Measurements from ENCODE around the gene DESI1. TPM values are rescaled to one million over a fixed set of nuclear protein-coding genes. Genes with fewer than 3 reads are reported as not detected.

Gene DESI1
- polyA plus RNA-seq, 2 of the 4 experiments (the other 2 are of a cell fraction) = 13.9 to 19.4 TPM

- Histone ChIP-seq H3K9me3 (no peaks in the 10 kb centered on the region), H3K4me3 (no peak overlapping the region), H3K4me1 (no peaks in the 10 kb centered on the region), H3K27ac (no peak overlapping the region), H3K4me2 (no peak overlapping the region)
- TF ChIP-seq MAZ (IDR thresholded peaks at IDR 0.05; ENCODE audit: borderline replicate concordance, low read depth, low read length) = no peak
- TF ChIP-seq TP53 (CRISPR knock-in tag; IDR thresholded peaks at IDR 0.05) = no peak
- no peak for TF ChIP-seq PBX3 (IDR thresholded peaks at IDR 0.05)
- TF ChIP-seq ZSCAN20 (CRISPR knock-in tag; IDR thresholded peaks at IDR 0.05) = no peak
- no peak for TF ChIP-seq FOSB (CRISPR knock-in tag; IDR thresholded peaks at IDR 0.05)
- TF ChIP-seq CTCF (IDR thresholded peaks at IDR 0.05) = no peak
- TF ChIP-seq HDAC2 (IDR thresholded peaks at IDR 0.05) = no peak
- no peak for TF ChIP-seq ZC3H11A (IDR thresholded peaks at IDR 0.05)
- ChIA-PET CTCF (interaction anchor here (0.5 to 1.0 kb wide), 2 partner anchors 26 to 35 kb away, joined by 3 to 6 read pairs; no protein-coding TSS in a partner anchor), POLR2A (no interaction called here)
- WGBS (ENCODE audit: missing lambda C conversion rate) = 87% methylated on average over 3 of the region's 14 CpGs
- DNase-seq (ENCODE audit: low read depth in 1 of 2, low spot score in 1 of 2) = no peak
- FAIRE-seq = no peak
- ATAC-seq = no peak
Observed at GRCh38 chr22:41571786-41572185, 49.1 kb downstream of the DESI1 start.

- POLR2A ChIA-PET = no interaction called here
Observed at GRCh38 chr22:41570221-41570620, 50.6 kb downstream of the DESI1 start.

More at GRCh38 chr22:41570221-41570620, 50.6 kb downstream of the DESI1 start:
- Histone ChIP-seq H3K27ac (no peak overlapping the region), H3K4me1 (peaks cover 12% of the 10 kb centered on the region), H3K4me3 (no peak overlapping the region), H3K4me2 (no peak overlapping the region), H3K9me3 (no peaks in the 10 kb centered on the region)
- 86% methylated on average over 2 of the region's 3 CpGs for WGBS (ENCODE audit: missing lambda C conversion rate)
- CTCF ChIA-PET = interaction anchor here (0.7 to 1.7 kb wide), 3 partner anchors 17 to 27 kb away, joined by 4 to 6 read pairs (median 5); partner anchors contain the start of gene POLR3H
- DNase-seq (ENCODE audit: low read depth in 1 of 2, low spot score in 1 of 2) = no peak
- TF ChIP-seq MAX (IDR thresholded peaks at IDR 0.05) = no peak
- no peak for TF ChIP-seq CTCF (IDR thresholded peaks at IDR 0.05)
- TF ChIP-seq RNF2 (IDR thresholded peaks at IDR 0.05; ENCODE audit: borderline replicate concordance, low read depth) = no peak
- no peak for TF ChIP-seq HOXB13 (CRISPR knock-in tag; IDR thresholded peaks at IDR 0.05; ENCODE audit: low read depth)
- no peak for TF ChIP-seq CBX2 (IDR thresholded peaks at IDR 0.05; ENCODE audit: borderline replicate concordance, low read depth)
- TF ChIP-seq KDM1A (IDR thresholded peaks at IDR 0.05; ENCODE audit: low read depth) = no peak
- no peak for TF ChIP-seq FOSL2 (IDR thresholded peaks at IDR 0.05)
- TF ChIP-seq FOSL2 (CRISPR knock-in tag; IDR thresholded peaks at IDR 0.05) = no peak
- no peak for TF ChIP-seq GATA3 (IDR thresholded peaks at IDR 0.05; ENCODE audit: borderline replicate concordance)
- no peak for TF ChIP-seq ZNF302 (CRISPR knock-in tag; IDR thresholded peaks at IDR 0.05)
- TF ChIP-seq CHD2 (IDR thresholded peaks at IDR 0.05; ENCODE audit: low read length, partially characterized antibody) = no peak
- TF ChIP-seq SMC3 (IDR thresholded peaks at IDR 0.05) = no peak
- TF ChIP-seq CBX8 (IDR thresholded peaks at IDR 0.05) = no peak
- TF ChIP-seq FOXS1 (CRISPR knock-in tag; IDR thresholded peaks at IDR 0.05) = no peak
- TF ChIP-seq RAD21 (conservative IDR thresholded peaks at IDR 0.05 in 1 of 2, IDR thresholded peaks at IDR 0.05 in 1 of 2) = no peak
- no peak for TF ChIP-seq ELK1 (IDR thresholded peaks at IDR 0.05; ENCODE audit: low read depth, low read length)
- TF ChIP-seq HDAC2 (IDR thresholded peaks at IDR 0.05) = no peak
- no peak for TF ChIP-seq NR3C1 (IDR thresholded peaks at IDR 0.05)
- no peak for TF ChIP-seq EP300 (IDR thresholded peaks at IDR 0.05)
- no peak for TF ChIP-seq RARB (CRISPR knock-in tag; IDR thresholded peaks at IDR 0.05)
- TF ChIP-seq BCL3 (IDR thresholded peaks at IDR 0.05) = no peak
- no peak for ATAC-seq
- FAIRE-seq = no peak

Data from A549 (cell line).